Pulmonary artery endothelial cell (primary cell): Measurements from ENCODE around the gene FHOD3. TPM values are rescaled to one million over a fixed set of nuclear protein-coding genes. Genes with fewer than 3 reads are reported as not detected.

Experiments
- DNase-seq: peaks from one replicate; pipeline ENCODE4 v3.0.0-alpha.2; 2011; ENCODE audit warnings: low read depth, low spot score
- total RNA-seq: library from RNA; depleted of rRNA; stranded (reverse); fragments of >200 nt; gene quantifications from 2 replicates; pipeline ENCODE4 v1.2.3, GENCODE V29; 2014

Gene FHOD3
- total RNA-seq, 1 donor from 2014 or later, result 0.07 TPM

DNA sequence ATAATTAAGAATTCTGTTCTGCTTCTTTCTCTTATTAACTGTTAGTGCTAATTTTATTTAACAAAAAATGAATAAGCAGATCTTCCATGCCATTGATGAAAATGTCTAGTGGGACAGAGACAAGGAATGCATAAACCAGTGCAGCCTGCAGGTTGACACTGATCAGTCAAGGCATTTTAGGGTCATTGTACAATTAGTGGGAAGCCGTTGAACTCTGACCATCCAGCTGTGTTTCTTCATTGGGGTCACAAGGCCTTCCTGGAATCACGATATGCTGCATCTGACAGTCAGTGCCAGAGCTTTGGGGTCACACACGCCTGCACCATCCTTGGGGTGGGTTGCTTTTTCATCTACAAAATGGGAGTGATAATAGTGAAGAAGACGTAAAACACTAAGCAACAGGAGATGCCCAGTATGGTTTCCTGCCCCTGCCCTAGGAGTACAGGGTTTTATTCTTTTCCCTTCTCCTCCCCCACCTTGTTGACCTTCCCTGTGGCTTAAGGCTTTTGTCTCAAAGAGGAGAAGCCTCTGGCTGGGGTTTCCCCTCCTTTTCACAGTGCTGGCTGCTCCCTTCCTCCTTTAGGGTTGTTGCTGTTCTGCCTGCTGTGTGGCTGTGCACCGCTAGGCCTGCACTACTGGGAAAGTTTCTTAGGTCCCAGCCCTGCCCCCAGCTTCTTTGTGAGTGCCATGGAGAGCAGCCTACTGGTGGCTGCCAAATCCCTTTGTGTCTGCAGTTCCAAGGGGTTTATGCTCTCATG, 285.7 kb downstream of the FHOD3 start:
- no peak for DNase-seq

DNA sequence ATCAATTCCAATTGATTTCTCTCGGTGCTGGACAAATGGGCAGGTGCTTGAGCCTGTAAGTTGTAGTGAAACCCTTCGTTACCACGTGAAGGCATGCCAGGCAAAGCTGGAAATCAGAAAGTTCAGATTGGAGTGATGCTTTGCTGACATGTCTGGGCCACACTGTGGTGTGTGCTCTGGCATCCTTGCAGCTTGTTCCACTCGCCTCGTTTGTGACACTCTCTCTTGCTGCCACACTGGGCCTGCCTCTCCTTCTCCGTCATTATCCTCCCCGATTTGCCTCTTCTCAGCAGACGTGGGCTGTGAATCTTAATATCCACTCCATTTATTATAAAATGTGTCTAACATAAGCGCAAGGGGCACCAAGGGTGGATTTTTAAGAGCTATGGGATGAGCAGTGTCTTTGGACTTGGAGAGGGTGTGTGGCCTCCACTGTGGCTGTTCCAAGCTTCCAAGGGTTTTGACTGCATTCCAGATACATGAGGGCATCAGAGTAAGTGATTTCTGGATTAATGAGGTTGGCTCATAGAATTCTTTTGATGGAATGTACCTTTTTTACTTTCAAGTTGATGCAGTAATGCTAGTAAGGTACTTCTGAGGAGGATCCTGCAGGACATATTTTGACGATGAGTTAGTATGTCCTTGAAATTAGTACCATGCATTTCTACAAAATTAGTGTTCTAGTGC, 292.5 kb downstream of the FHOD3 start:
- no peak for DNase-seq

DNA sequence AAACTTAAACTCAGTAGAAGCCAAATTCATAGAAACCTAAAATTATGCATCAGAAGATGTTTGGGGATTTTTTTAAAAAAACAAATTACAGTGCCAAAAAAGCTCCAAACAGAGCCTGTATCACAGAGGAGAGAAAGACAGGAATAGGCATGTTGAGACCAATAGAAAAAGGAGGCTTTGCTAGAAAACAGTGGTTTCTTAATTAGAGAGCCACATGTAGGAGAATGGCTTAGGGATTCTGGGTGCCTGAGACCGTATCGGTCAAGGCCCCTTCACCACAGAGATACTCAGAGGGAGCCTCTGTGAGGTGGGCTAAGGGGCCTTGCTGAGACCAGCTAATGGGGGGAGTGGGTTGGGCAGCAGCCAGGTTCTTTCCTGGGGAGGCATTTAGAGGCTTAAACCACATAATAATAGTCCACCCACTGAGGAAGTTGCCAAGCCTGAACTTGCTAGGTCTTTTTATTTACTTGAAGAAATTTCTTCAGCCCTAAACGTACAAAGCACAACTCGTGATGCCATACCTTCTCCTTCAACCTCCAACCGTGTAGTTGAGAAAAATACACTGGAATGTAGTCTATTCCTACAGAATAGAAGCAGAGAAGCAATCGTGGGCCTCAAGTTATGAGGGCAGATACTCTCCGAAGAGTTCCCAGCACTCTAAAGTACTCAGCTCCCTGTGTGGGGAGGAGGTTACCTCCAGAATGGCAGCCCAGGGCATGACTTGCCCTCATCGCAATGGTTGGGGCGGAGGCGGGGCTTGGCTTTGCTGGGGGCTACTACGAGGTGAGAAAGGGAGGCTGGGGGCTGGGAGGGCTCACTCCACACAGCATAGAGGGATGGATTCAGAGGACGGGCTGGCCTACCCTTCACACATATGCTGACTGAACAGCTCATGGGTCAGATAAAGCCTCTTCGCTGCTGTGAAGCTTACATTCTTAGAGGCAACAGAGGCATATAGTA, 293.4 kb downstream of the FHOD3 start:
- DNase-seq, result no peak

DNA sequence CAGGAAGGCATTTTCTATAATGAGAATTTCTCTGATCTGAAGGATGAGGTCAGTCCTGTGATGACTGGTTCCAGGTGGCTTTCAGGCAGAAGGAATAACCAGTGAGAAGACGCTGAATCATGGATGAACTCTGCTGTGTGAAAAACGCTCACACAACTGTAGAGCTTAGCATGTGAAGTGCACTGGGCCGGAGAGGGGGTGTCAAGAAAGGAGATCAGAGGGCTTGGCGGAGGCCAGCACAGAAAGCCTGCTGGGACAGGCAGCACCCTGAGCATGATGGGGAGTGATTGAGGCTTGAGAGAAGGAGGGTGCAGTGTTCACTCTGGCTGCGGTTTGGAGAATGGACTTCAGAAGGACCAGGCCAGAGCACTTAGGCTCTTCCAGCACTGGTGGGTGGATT, 294.8 kb downstream of the FHOD3 start:
- DNase-seq, result no peak

DNA sequence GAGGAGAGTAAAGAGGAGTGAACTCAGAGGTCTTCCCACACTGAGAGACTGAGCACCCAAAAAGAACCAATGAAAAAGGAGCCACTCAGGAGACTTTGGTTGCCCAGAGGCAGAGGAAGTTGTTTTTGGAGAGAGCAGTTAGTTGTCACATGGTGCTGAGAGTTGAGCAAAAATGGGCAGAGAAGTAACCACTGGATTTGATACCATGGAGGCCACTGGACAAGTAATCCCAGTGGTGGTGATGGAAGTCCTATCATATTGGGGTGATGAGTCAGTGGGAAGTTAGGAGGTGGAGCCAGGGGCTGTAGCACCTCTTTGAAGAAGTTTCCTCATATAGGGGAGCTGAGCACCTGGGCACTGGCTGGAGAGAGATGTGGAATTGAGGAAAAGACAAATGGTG, 295.5 kb downstream of the FHOD3 start:
- DNase-seq, result no peak

DNA sequence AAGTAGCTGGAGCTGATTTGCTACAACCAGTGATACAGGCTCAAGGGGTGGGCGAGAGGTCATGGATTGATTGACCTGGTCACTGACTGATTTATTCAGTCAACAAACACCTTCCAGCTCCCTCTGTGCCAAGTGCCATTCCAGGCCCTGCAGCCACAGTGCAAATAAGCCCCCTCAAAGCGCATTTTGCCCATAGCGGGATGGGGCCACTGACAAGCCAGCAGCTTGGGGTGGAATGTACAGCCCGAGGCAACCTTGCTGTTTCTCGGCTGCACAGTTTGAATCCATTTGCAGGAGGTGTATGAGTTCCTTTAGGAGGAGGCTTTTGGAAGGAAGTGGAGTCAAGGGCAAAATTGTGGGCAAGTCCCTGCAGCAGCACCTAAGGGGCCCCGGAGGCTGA, 296.1 kb downstream of the FHOD3 start:
- DNase-seq, result no peak

DNA sequence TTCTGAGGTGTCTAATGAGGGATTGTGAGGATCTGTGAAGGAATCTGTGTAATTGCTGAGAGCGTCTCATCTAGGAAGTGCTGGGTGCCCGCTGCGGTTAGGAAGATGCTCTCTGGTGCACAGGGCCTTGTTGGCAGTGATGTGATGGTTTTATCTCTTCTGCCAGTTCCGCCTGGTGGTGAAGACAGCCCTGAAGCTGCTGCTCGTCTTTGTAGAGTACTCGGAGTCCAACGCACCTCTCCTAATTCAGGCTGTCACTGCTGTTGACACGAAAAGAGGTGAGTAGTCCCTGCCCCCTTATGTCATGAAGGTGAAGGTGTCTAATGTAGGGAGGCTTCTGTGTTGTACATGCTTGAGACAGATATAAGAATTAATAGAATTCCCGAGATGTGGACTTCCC, 297.1 kb downstream of the FHOD3 start:
- no peak for DNase-seq

DNA sequence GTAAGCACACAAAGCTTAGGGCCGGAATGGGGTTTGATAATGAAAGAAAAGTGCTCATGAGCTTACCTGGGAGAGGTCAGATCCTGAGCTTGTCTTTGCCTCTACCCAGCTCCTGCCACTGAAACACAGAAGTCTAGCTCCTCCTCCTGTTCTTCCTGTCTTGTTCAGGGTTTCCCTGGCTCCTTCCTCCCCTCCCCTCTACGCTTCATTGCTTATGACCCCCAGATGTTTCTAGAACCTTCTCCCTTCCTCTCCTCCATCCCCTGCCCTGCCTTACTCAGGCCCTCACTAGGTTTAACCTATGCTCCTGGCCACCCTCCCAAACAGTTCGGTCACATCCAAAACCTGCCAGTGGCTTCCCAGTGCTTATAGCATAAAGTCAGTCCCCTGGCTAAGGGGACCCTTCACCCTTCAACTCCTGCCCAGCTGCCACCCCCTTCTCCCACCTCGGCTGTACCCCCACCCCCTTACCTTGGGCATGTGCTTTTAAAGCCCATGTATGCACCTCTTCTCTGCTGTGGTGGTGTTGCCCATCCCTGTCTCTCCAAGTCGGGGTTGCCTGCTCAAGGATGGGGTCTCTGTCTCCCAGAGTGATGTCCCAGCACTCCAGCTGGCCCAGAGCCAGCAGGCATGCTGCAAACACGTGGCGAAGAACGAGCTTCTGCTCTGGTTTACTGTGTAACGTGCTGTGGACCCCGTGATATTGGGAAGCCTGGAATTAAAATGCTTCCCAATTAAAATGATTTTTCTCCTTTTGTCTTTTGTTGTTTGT, 297.7 kb downstream of the FHOD3 start:
- no peak for DNase-seq

DNA sequence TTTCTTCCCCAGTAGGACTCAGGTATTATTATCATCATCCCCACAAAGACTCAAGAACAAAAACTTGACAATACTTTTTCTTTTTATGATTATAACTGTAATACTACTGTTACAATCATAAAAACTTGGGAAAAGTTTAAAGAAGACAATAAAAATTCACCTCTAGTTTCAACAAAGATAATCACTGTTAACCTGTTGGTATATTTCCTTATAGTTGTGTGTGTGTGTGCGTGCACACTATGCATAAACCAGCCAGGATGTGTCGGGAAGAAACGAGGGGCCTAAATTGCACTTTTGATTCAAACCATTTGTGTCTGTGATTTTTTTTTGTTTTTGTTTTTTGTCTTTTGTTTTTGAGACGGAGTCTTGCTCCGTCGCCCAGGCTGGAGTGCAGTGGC, 298.3 kb downstream of the FHOD3 start:
- DNase-seq, result no peak

DNA sequence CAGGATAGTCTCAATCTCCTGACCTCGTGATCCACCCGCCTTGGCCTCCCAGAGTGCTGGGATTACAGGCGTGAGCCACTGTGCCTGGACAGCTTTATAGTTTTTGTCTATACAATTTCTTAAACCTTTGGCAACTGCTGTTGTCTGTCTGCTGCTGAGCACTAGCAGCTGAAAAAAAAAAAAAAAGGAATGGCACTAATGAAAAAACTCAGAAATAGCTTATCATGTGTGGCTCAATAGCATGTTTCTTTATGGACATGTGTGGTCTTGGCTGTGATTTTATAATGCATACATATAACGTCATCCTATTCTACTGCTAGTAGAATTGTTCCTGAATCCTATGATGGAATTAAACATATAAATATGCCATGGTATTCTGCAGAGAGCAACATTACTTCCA, 300.1 kb downstream of the FHOD3 start:
- no peak for DNase-seq

DNA sequence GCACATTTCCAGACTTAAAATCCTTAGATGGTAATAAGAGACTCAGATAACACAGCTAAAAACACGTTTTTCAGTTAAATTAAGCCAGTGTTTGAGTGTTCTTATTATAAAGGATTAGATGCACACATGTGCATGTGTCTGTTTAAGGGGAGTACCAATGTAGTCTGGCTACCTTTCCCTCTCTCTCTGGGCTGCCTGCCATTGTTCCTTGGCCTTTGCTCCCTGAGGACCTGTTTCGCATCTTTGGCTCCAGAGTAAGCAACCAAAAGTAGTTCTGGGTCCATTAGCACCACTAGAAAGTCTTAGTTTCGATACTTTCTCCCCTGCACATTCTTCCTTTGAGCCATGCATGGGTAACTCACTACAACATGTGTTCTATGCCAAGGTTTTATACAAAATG, 303.0 kb downstream of the FHOD3 start:
- DNase-seq, result no peak

DNA sequence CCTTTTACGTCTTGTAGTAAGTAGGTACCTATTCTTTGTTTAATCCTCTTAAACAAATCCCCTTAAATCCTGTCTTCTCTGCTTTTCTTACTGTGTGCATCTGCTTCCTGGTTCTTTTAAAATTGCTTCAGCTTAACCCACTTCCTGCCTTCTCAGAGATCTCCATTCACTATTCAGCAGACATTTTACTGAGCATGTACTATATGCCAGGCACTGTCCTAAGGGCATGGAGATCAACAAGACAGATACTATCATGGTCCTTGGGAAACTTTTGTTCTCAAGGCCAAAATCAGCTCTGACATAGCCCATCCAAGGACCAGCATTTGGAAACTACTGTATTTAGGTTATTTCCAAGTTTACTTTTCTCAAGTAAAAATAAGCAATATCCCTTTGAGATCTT, 303.8 kb downstream of the FHOD3 start:
- DNase-seq, result no peak

DNA sequence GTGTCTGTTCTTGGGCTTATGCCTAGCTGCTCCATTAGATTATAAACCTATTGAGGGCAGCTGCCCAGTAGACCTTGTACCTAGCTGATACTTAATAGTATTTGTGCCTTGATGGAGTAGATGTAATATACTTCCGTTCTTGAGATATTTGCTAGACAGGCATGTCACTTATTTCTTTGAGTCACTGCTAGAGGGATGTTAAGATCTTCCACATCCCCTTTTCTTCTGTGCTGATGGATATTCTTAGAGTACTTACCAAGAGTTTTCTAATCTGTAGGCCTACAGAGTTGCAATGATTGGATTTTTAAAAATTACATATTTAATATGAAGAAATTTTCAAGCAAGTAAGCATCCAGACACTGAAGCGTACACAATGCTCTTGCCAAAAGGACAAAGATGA, 304.6 kb downstream of the FHOD3 start:
- DNase-seq, result no peak

DNA sequence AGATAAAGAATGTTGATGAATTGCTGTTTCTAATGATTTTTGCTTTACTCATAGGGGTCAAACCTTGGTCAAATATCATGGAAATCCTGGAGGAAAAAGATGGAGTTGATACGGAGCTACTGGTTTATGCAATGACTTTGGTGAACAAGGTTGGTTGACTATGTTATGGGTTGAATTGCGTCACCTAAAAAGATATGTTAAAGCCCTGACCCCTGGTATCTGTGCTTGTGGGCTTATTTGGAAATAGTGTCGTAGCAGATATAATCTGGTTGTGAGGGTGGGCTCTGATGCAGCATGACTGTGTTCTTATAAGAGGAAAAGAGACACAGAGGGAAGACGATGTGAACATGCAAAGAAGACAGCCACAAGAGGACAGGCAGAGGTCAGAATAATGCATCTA, 305.1 kb downstream of the FHOD3 start:
- DNase-seq, result no peak

DNA sequence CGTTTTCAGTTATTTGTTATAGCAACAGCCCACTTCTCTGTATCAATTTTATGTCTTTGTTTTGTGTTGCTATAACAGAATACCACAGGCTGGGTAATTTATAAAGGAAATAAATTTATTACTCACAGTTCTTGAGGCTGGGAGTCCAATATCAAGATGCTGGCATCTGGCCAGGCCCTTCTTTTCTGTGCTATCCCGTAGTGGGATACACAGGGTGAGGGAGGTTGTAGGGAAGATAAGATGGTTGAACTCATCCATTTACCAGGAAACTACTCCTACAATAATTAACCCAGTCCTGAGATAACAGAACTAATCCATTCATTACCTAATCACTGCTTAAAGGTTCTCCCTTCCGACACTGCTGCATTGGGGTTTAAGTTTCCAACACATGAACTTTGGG, 310.6 kb downstream of the FHOD3 start:
- no peak for DNase-seq

DNA sequence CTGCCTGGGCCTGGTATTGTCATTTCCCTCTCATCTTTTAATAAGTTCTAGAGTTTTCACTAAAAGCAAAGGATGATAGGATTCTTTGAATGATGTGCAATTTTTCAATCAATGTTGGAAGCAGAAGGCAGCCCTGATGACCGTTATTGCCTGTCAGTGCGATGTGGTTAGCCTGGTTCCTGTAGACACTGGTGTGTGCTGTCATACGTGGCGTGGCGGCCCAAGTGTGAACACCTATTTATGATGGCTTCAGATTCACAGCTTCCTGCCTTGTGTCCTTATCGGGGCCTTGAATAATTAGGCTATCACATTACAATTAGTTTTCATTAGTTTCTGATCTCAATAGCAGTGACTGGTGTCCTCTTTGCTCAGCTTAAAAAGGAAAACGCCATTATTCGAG, 312.7 kb downstream of the FHOD3 start:
- no peak for DNase-seq

DNA sequence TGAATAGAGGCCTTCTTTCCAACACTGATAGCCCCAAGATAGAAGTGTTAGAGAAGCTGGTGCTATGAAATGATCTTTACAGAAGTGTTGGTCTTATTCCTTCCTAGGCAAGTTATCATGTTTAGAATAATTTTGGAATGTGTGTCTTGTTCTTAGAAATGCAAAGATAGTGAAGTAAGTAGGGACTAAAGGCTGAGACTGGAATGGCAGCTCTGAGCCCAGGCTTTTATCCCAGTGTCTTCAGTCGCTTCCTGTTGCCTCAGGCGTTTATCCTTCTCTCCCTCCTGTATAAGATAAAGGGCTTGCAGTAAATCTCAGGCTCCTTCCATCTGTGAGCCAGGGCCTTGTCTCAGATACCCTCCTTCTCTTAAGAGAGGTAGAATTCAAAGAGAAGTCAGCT, 313.1 kb downstream of the FHOD3 start:
- DNase-seq, result no peak

DNA sequence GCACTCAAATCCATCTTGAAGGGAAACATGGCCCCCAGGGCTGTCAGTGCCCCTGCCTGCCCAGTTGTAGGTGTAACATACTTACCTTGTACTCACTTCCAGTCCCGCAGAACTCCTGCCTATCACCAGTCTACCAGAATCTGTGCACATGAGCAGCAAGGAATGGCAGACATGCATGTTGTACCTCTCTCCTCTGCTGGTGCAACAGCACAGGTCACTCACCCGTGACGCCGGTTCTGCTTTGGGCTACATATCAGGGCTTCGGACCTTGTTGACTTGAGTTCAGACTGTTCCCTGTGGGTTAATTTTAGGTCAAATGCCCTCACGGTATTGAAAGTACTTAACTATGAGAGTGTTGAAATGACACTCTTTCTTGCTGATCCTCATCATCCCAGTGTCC, 315.6 kb downstream of the FHOD3 start:
- no peak for DNase-seq

DNA sequence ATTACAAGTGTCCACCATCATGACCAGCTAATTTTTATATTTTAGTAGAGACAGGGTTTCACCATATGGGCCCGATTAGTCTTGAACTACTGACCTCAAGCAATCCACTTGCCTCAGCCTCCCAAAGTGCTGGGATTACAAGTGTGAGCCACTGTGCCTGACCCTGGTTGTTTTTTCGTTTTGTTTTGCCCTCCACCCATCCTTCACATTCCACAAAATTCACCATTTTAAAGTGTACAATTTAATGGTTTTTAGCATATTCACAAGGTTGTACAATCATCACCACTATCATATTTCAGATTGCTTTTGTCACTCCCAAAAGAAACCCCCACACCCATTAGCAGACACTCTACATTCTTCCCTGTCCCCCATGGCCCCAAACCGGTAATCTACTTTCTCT, 316.3 kb downstream of the FHOD3 start:
- DNase-seq, result no peak

DNA sequence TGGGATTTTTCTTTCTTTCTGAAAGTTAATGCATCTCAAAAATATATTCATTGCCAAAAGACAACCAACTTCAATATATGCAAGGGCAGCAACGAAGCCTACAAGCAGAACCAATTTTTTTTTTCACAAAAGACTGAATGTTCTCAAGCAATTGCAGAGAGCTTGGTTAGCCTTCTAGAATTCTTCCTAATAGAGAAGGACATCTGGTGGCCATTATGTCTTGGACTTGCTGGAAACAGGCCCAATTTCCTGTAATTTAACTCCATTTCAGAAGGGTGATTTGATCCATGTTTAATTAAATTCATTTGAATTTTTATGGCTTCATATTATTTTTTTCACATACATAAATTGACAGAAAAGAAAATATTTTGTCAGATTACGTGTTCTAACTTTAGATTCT, 323.3 kb downstream of the FHOD3 start:
- no peak for DNase-seq

DNA sequence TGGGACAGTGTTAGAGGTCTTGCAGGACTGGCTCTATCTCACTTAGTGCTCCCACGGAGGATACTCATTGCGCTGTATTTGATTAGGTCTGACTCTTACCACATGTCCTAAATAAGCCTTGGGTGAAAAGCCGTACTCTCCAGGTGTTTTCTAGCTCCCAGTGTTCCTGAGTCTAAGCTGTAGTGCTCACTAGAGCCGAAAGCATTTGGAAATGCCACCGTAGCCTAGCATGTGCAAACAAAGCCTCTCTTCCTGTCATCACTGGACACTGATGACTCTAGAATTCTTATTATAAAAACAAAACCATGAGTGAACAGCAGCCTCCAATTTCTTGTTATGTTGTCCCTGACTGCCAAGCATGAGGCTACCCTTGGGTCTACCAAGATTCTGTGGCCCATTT, 325.1 kb downstream of the FHOD3 start:
- no peak for DNase-seq
